Cardiac ventricle fibroblast (primary cell): Measurements from ENCODE around the gene ZBTB8B. TPM values are rescaled to one million over a fixed set of nuclear protein-coding genes. Genes with fewer than 3 reads are reported as not detected.

ENCODE experiments used
- total RNA-seq: library from RNA; depleted of rRNA; stranded (reverse); fragments of >200 nt; gene quantifications from 2 replicates; pipeline ENCODE4 v1.2.3, GENCODE V29; 2015

The ZBTB8B gene
- total RNA-seq = not detected in 2 replicates

GRCh38 chr1:32464716-32465577, at the start of gene ZBTB8B:
Gene ZBTB8B (plus strand): TSS chr1:32465072. CDS start chr1:32470625, 5,553 bp downstream.

Other genes starting within 250 kb of the ZBTB8B start
- gene TMEM234, start 242.7 kb upstream of the ZBTB8B start, total RNA-seq = 8.3 and 9.6 TPM in 2 replicates
- 187 and 195 TPM in 2 replicates for gene EIF3I, start 242.7 kb upstream of the ZBTB8B start, total RNA-seq
- 0.44 and 0.54 TPM in 2 replicates for gene FAM167B, start 217.8 kb upstream of the ZBTB8B start, total RNA-seq
- gene LCK, start 213.8 kb upstream of the ZBTB8B start, total RNA-seq = not detected in 2 replicates
- 46.2 and 46.7 TPM in 2 replicates for gene HDAC1, start 173.0 kb upstream of the ZBTB8B start, total RNA-seq
- 419 and 469 TPM in 2 replicates for gene MARCKSL1, start 128.8 kb upstream of the ZBTB8B start, total RNA-seq
- gene FAM229A, start 102.6 kb upstream of the ZBTB8B start, total RNA-seq = 2.7 and 4.1 TPM in 2 replicates
- gene TSSK3, start 102.5 kb upstream of the ZBTB8B start, total RNA-seq = not detected in 2 replicates
- gene BSDC1, start 70.6 kb upstream of the ZBTB8B start, total RNA-seq = 40.3 and 45.5 TPM in 2 replicates
- gene ZBTB8A, start 74.4 kb downstream of the ZBTB8B start, total RNA-seq = 4.7 and 5.2 TPM in 2 replicates
- 15.7 and 16.5 TPM in 2 replicates for gene ZBTB8OS, start 185.5 kb downstream of the ZBTB8B start, total RNA-seq
- 93.0 and 97.3 TPM in 2 replicates for gene RBBP4, start 186.1 kb downstream of the ZBTB8B start, total RNA-seq
- gene SYNC, start 237.7 kb downstream of the ZBTB8B start, total RNA-seq = 42.6 and 43.4 TPM in 2 replicates